Embryonic facial prominence (tissue), 1 donor: Measurements from ENCODE around the gene NFIA.
"Not testable (repeated sequence)": the region's sequence is repeated elsewhere in the genome, so short reads cannot be mapped to it uniquely, and the experiment has no call there.

ENCODE experiments used
- DNase-seq: peaks from one replicate; pipeline ENCODE4 v3.0.0-alpha.2; 2016; ENCODE audit errors: extremely low spot score

The NFIA gene

GRCh38 chr1:61271412-61271789 is 189.0 kb downstream of the NFIA start:
- DNase-seq, result no peak

DNA sequence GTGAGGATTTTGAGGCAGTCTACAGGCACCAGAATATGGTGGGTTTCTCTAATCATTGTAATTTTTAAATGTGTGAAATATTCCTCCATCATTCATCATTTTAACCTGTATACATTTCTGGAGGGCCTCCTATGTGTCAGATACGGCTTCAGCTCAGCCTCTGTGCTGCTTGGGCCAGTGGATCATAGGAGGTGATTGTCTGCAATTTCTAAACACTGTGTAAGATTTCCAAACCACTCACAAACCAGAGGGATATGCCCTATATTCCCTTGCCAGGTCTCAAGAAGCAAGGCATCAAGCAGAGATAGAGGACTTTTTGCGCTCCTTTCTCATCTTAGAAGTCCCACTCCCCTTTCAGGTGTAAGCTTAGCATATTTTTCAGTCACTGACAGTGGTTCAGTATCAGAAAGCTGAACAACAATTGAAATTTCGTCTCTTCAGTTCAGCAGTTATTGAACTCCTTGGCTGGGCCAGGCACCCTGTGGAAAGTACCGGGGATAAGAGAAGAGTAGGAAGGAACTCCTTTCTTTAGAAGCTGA is 190.9 kb downstream of the NFIA start:
- DNase-seq, result no peak

DNA sequence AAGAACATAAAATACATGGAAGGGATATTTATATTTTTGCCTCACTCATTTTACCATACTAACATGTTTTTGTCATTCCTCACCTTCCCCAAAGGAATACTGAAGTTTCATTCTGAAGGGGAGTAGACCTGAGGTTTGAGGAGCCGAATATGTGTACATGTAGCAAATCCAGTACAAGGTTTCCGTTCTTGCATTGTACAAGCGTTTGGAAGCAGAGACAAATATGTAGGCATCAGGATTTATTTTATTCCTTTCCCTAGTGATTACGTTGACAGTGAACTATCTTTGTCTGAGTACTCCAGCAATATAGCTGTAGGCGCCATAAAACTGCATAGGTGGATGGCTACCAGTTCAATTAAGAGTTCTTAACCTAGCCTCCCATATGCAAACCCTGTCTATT is 191.5 kb downstream of the NFIA start:
- no peak for DNase-seq

GRCh38 chr1:61274939-61275338 is 192.6 kb downstream of the NFIA start:
- no peak for DNase-seq

GRCh38 chr1:61276246-61276645 is 193.9 kb downstream of the NFIA start:
- no peak for DNase-seq

DNA sequence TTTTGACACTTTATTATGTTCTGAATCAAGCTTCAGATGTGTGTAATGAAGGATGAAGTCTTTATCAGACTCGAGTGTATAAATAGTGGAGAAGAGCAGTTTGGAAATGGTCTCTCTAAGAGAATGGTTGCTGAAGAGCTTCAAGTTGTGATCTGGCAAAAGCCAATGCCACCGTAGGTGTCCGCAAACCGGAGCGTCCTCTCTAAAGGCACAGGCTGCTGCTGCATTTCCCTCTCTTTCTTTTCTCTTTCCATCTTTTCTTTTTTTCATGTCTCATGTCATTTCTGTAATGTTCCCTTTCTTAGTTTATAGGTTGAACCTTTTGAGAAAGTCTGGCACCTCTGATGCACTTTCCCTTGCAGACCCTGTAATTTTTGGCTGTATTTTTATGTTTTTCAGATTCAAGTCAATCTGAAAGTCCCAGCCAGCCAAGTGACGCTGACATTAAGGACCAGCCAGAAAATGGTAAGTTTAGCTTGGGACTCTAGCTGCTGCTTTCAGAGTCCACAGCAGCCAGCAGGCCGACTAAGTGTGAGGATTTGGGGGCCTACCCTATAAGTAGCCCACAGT is 194.8 kb downstream of the NFIA start:
- no peak for DNase-seq

DNA sequence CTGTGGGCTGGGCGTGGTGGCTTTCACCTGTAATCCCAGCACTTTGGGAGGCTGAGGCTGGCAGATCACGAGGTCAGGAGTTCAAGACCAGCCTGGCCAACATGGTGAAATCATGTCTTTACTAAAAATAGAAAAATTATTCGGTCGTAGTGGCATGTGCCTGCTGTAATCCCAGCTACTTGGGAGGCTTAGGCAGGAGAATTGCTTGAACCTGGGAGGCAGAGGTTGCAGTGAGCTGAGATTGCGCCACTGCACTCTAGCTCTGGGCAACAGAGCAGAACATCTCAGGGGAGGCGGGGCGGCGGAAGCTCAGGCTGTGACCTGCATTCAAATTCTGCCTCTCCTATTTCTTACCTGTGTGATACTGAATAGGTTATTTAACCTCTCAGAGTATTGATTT is 196.1 kb downstream of the NFIA start:
- DNase-seq, result not testable (repeated sequence)

DNA sequence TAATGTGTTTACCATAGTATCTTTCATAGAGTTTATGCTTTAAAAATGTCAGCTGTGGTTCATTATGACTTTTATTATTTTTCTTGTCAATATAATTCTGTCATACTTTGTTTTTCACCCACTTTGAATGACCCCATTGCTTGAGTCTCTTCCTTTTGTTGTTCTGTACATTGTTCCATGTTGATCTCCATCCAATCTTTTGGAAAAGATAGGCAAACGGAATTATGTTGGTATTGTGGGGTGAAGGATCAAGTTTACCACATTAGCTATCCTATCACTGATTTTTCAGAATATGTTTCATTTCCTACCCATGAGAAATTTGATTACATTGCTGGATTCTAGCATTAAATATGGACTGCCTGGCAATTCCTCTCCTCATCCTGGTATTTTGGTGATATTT is 196.6 kb downstream of the NFIA start:
- DNase-seq, result no peak

GRCh38 chr1:61279570-61279969 is 197.2 kb downstream of the NFIA start:
- DNase-seq, result no peak

GRCh38 chr1:61280452-61280851 is 198.1 kb downstream of the NFIA start:
- DNase-seq, result no peak

- DNase-seq, result no peak
Measured at GRCh38 chr1:61282387-61282786, 200.0 kb downstream of the NFIA start.

DNA sequence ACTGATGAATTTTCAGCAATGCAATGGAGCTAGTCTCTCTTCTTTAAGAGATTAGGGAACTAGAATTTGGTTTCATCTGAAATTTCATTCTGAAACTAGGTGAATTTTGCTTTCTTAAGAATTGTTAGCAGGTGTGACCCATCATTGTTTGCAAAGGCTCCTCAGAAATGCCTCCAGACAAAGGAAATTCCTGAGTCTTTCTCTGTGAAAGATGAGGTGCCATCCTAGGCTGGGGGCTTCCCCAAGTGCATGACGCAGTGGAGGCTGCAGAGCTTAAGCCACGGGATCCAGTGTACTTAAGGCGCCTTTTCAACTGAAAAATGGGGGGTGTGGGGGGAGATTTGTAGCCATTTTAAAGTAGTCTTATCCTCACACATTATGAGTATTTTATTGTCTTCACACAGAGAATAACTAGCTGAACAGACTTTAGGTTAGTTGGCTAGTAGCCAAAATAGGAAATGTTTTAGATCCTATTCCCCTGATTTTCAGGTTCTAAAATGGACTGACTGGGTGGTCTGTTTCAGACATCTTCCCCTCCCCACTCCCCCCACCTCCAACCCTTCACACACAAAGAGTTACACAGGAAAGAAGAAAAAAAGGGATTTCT is 202.0 kb downstream of the NFIA start:
- DNase-seq, result no peak

- no peak for DNase-seq
Measured at GRCh38 chr1:61284936-61285335, 202.6 kb downstream of the NFIA start.

DNA sequence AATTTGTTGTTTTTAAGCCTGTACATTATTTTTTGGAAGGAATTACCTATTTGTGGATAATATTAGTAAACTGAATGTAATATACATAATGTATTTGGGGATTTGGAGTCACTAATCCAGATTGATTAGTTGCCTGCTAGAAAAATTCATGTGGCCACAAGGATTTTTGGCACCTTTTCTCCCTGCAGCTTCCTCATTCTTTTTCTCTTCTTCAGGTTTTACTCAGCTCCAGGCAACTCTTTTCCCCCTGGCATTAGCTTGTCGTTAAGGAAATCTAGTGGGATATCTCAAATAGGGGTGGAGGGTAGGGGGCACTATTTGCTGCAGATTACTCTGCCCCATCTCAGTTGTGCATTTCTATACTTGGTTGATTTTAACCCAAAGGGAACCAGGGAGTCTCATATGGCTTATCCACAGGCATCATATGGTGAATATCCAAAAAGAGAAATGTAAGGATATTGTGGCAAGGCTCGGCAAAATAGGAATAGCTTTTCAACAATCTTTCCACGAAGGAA is 203.1 kb downstream of the NFIA start:
- no peak for DNase-seq

DNA sequence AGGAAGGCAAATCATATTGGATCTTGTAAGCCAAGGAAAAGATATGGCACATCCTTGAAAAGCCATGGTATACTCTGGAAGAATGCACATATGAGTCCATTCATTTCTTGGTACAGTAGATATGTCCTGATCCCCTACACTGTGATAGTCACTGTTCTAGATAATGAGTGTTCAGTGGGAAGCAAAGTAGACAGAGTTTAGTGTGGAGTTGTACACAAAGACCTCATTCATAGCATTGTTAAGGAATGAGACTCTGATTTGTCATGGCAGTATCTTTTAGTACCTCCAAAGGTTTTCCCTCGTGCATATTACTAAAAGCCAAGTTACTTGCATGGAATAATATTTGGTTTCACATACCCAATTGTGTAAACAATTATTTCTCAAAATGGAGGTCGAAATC is 204.7 kb downstream of the NFIA start:
- no peak for DNase-seq

DNA sequence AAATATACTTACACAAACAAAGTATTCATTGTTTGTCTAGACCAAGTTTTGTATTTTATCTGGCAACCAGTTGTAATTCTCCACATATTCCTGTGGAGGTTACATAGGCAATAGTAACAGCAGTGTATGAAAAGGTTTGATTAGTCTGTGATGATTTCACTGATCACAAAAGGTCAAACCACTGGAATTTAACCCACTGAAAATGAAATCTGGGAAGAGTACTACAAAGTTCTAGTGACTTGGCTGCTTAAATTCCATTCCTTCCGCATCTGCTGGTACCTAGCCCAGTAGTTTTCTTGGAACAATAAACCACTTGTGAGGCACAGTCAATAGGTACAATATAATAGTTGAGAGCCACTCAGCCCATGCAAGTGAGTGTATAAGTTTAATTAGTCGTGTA is 205.4 kb downstream of the NFIA start:
- no peak for DNase-seq

- no peak for DNase-seq
Measured at GRCh38 chr1:61289232-61290098, 207.1 kb downstream of the NFIA start.

DNA sequence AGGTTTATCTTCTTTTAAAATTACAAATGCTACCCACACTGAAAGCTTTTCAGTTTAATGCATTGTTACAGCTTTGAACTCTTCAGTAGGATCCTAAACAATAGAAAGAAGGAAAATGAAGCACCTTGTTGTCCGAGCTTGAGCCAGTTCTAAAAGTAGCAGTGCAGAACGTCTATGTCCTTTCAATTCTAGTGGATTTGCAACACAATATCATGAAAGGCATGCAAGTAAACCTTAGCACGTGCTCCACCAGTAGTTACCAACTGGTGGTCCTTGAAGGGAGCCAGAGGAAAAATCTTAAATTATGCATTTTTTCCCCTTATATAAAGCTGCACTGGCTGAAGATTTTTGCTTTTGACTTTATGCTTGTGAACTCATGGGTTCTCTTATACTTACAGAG is 208.2 kb downstream of the NFIA start:
- DNase-seq, result no peak

- DNase-seq, result no peak
Measured at GRCh38 chr1:61293197-61293596, 210.8 kb downstream of the NFIA start.

DNA sequence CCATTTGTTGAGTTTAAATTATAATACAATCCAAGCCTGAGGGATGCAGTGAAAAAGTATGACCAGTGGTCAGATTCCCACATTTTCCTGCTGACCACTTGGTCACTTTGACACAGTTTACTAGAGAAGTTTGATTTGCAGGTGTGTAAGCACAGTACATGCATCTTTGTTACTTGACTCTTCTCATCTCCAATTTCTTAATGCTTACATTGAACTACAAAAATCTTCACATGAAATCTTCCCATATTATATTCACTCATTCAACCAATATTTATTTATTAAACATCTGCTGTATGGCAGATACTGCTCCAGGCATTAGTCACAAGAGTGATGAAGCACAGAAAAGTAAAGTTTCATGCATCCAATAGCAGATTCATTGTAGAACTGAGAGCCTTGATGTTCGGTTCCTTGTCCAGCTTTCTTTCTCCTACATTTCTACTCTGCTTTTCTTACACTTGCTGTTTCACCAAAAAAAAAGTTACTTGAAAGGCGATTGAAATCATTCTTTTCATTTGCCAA is 211.7 kb downstream of the NFIA start:
- DNase-seq, result no peak

DNA sequence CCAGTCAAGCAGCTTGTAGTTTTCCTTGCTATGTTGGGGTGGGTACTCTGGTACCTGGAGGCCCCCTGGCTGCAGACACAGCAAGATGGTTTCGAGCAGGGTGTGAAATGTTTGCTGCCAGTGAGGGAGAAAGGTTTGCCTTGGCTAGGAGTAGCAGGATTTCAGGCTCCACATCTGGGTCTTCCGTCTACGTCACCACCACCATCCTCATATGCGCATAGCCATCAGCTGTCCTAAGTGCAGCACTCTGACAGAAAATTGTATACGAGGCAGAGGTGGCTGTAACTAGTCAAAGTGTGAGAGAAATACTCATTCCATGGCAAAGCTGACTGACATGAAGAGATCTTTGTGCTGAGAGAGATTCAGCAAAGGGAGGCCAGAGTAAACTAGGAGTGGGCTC is 212.6 kb downstream of the NFIA start:
- no peak for DNase-seq

- DNase-seq, result no peak
Measured at GRCh38 chr1:61295818-61296537, 213.6 kb downstream of the NFIA start.
